GM19324 (cell line): ENCODE measurements around the gene FBLIM1.

Experiments used
- ATAC-seq: cut with Tn5 transposase; IDR thresholded peaks from one replicate; pipeline ENCODE4 v1.9.1; 2021; ENCODE audit warnings: mild to moderate bottlenecking, moderate library complexity; ENCODE audit not compliant: unreplicated experiment, low FRiP score

The FBLIM1 gene

GRCh38 chr1:15764890-15765289 is 6.3 kb downstream of the FBLIM1 start:
- no peak for ATAC-seq

DNA sequence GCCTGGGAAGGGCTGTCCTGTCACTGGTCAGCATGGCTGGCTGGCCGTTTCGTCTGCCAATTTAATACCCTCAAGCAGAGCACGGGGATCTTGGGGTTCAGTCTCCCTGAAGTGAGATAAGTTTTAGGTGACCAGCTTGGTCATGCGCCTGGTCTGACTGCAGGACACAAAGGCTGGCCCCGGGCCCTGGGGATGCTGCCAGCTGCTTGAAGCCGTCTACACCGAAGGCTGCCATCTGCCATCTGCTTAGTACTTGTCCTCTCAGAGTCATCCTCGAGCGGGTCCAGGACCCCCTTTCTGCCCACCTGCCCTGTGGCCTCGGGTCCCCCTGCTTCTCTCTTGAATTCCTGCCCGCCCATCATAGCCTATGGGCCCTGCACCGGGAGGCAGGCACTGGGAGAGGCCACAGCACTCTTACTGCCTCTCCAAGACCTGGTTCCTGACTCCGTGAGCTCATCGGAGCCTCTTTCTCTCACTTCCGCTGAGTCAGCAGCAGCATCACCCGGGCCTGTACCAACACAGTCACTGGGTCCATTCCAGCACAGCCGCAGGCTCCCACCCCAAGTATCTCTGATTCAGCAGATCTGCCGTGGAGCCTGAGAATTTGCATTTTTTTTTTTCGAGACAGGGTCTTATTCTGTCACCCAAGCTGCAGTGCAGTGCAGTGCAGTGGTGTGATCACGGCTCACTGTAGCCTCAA is 7.0 kb downstream of the FBLIM1 start:
- ATAC-seq: no peak

DNA sequence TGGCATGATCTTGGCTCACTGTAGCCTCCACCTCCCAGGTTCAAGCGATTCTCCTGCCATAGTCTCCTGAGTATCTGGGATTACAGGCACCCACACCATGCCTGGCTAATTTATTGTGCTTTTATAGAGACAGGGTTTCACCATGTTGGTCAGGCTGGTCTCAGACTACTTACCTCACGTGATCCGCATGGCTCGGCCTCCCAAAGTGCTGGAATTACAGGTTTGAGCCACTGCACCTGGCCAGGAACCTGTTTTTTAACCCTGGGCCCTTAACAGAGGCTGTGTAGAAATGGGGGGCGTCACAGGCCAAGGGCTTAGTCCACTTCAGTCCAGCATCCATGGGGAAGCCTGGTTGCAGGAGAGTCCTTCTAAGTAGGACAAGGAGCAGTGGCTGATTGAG is 9.3 kb downstream of the FBLIM1 start:
- no peak for ATAC-seq

GRCh38 chr1:15768388-15768787 is 9.8 kb downstream of the FBLIM1 start:
- no peak for ATAC-seq

DNA sequence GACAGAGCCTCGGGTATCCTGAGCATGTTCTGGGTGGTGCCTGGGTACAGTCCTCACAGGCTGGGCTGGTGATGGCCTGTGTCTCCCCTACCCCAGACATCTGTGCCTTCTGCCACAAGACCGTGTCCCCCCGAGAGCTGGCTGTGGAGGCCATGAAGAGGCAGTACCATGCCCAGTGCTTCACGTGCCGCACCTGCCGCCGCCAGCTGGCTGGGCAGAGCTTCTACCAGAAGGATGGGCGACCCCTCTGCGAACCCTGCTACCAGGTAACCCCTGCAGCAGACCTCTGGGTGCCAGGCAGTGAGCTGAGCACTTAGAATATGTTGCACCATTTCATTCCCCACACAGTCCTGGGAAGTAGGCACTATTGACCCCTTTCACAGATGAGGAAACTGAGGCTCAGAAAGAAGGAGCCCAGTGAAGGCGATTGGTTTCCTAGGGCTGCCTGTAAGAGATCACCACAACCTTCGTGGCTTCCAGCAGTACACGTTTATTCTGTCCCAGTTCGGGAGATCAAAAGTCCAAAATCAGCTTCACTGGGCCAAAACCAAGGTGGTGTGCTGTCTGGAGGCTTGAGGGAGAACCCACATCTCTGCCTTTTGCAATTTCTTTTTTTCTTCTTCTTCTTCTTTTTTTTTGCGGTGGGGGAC is 11.8 kb downstream of the FBLIM1 start:
- ATAC-seq: no peak

DNA sequence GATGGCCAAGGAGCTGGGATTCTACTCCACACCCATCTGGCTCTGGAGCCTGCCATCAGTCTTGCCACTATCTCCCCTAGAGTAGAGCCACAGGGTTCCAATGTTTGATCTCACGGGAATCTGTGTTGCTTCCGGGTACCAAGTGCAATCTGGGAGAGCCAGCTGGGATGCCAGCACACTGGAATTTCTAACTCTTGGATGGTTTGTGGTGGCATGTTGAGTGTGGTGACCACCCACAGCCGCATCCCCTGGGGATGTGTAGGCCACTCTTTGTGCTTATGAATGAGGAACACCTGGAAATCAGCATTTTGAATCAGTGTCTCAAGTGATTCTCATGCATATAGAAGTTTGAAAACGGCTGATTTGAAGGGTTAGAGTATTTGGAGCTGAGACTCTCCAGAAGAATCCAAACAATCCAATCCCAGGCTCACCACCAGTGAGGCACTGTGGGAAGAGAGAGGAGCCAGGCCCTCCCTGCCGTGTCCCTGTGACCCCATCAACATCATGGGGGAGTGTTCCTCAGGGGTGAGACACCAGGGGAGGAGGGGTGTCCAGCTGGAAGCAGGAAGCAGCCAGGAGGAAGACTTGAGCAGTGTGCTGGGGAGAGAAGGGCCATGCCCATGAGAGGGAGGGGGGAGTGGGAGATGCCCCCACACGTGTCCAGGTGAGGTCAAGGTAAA is 13.4 kb downstream of the FBLIM1 start:
- no peak for ATAC-seq

DNA sequence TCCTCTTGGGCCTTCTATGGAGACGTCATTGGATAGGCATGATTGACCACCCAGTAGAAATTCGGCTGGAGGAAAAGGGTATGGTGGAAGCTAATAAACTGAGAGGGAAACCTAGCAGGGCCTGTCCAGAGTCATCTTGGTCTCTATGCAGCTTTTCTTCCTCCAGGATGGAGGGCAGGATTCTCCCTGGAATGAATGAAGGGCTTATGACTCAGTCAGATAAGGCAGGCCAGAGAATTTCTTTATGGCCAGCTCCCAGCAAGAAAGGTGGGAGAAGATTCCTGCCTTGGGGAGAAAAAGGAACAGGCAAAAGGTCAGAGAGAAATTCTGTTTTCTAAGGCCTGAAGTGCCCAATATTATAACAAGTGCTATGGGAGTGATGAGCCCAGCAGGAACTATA is 17.1 kb downstream of the FBLIM1 start:
- ATAC-seq: no peak

GRCh38 chr1:15777909-15778707 is 19.5 kb downstream of the FBLIM1 start:
- ATAC-seq: no peak

GRCh38 chr1:15785683-15786082 is 27.1 kb downstream of the FBLIM1 start:
- no peak for ATAC-seq

DNA sequence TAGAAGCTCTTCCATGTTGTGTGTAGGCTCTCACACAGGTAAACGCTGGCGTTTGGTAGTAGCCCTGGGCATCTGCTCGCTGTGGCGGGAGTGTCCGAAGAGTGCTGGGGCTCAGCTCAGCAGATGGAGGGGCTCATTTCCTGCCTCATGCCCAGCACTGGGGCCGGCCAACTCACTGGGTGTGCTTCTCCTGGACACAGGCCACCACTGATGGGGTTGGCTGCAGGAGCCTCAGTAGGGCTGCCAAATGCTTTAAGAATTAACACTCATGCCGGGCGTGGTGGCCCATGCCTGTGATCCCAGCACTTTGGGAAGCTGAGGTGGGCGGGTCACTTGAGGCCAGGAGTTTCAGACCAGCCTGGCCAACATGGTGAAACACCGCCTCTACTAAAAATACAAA is 28.0 kb downstream of the FBLIM1 start:
- ATAC-seq: no peak

GRCh38 chr1:15788624-15789301 is 30.2 kb downstream of the FBLIM1 start:
- ATAC-seq: no peak

GRCh38 chr1:15796086-15796462 is 37.5 kb downstream of the FBLIM1 start:
- ATAC-seq: no peak

- no peak for ATAC-seq
Observed at GRCh38 chr1:15797614-15798390, 39.2 kb downstream of the FBLIM1 start.

DNA sequence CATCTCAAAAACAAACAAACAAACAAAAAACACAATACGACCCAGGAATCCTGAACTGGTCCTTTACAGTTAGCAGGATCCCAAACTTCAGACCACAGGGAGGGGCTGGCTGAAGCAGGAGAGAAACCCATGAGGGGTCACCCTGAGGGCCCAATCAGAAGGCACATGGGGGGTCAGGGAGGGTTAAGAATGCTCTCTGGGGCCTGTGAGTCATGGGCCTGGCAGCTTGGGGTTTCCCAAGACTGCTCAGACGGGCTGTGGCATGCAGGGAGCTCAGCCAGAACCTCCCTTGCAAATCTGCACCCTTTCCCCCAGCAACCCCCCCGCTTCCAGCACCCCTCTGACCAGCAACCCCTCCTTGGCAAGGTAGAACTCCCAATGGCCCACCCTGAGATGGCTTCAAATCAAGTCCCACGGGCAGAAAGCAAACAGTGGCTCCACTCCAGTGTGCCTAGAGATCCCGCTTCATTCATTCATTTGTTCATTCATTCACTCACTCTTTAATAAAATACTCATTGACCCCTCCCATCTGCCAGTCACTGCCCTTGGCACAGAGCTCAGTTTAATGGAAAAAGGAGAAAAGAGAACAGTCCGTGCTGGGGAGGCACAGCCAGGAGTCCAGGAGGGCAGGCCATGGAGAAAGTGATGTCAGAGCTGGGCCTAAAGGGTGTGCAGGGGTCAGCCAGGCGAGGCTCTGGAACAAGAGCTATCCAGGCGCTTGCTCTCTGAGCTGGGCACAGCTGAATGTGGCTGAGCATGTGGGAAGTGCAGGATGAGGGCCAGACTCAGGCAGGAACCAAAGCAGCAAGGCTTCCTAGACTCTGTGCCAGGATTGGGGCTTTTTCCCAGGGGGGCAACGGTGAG is 40.6 kb downstream of the FBLIM1 start:
- no peak for ATAC-seq

DNA sequence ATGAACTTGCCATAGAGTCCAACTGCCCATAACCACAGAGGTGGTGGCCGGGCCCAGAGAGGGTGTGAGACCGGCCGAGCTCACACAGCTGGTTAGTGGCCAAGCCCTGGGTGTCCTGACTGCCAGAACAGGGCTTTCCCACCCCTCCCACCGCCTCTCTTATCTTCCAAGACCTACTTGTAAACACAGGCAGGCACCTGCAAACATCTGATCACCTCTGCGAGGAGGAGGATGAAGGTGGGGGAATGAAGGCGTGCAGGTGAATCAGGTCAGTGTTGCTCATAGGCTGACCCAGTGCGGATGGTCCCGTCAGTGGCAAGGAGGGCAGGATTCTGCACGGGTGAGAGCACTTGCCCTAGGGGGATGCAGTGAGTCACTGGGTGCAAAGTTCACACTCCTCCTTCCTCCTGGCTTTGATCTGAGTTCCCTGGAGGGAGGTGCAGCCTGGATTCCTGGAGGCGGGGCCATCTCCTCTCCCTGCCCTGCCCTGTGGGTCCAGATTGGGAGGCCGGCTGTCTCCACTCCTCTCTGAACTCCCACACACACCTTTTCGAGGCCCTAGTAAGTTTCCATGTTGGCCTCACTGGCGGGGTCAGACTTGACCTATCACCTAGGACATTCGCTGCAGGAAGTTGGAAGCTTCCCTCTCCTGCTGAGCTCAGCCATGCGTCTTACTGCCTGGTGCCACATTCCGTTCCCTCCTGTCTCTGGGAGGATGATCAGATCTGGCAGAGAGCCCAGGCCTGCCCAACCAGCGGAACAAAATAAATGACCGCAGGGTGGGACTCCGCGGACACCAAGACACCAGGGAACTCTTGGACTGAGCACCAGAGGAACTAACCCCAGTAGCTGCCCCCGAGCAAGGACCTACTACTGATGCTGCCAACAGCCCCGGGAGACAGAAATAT is 41.6 kb downstream of the FBLIM1 start:
- ATAC-seq: no peak

DNA sequence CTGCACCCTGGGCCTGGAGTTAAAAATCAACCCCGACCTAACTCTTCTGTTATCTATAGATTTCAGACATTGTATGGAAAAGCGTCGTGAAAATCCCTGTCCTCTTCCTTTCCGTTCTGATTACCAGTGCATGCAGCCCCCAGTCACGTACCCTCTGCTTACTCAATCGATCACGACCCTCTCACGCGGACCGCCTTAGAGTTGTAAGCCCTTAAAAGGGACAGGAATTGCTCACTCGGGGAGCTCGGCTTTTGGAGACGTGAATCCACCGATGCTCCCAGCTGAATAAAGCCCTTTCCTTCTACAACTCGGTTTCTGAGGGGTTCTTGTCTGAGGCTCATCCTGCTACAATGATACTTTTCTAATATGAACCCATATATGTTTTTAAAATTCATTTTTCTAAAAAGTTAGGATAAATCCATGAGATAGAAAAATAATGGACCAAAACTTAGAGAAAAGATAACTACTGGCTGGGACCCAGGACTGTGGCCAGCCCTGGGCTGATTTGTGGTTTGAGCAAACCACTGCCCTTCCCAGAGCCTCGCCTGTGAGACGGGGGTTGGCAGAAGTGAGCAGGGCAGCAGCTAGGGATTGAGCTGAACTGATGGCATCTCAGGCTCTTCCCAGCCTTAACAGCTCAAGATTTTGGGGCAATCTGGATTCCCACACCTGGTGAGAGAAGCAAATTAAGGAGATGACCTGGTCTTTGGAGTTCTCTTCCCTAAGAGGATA is 43.8 kb downstream of the FBLIM1 start:
- ATAC-seq: no peak

GRCh38 chr1:15803380-15803779 is 44.8 kb downstream of the FBLIM1 start:
- no peak for ATAC-seq
